Caco-2 (cell line): ENCODE results near the gene AUTS2. TPM values are rescaled to one million over a fixed set of nuclear protein-coding genes. Genes with fewer than 3 reads are reported as not detected.

Source experiments
- BruUV-seq: library from RNA; stranded (reverse); fragments of 400-500 nt; replicated peaks from 2 replicates; lab custom pipeline; 2021; lab: Mats Ljungman, UMichigan
- CTCF ChIA-PET: fragments of 300-600 bp; sonication (Branson Sonifier 250); formaldehyde crosslinking; loops from one replicate; lab custom pipeline; 2022; ENCODE audit warnings: antibody characterized with exemption; lab: Charles Lee
- POLR2A ChIA-PET: fragments of 300-600 bp; sonication (Branson Sonifier 250); formaldehyde crosslinking; loops from one replicate; lab custom pipeline; 2022; ENCODE audit warnings: antibody characterized with exemption; lab: Charles Lee
- DNase-seq, 2 experiments: peaks; one replicate each; pipeline versions ENCODE4 v3.0.0 to v3.0.0-alpha.2; 2020 to 2022
- H3K27me3 ChIP-seq: replicated peaks from 2 replicates; pipeline ENCODE4 v1.6.0; 2011; ENCODE audit warnings: low read length; ENCODE audit not compliant: control insufficient read depth, insufficient read depth
- H3K36me3 ChIP-seq: 2 replicates; pipeline ENCODE4 v1.5.1; 2011; ENCODE audit warnings: low read length; ENCODE audit not compliant: control insufficient read depth, insufficient read depth
- H3K4me1 ChIP-seq: fragments of 250-450 bp; sonication (Bioruptor Pico); 2 replicates; pipeline ENCODE4 v1.5.1; 2020; ENCODE audit warnings: mild to moderate bottlenecking
- H3K4me3 ChIP-seq: 2 replicates; pipeline ENCODE4 v1.5.1; 2011; ENCODE audit warnings: low read depth, mild to moderate bottlenecking, control low read depth, low read length
- H3K9me3 ChIP-seq: fragments of 250-450 bp; sonication (Bioruptor Pico); 2 replicates; pipeline ENCODE4 v1.5.1; 2020; ENCODE audit warnings: mild to moderate bottlenecking, moderate library complexity
- H3K27ac Mint-ChIP-seq: one replicate; pipeline ENCODE4 v1.8.0; 2022; ENCODE audit warnings: mixed read lengths; ENCODE audit not compliant: unreplicated experiment
- H3K27me3 Mint-ChIP-seq: one replicate; pipeline ENCODE4 v1.8.0; 2022; ENCODE audit warnings: mixed read lengths; ENCODE audit not compliant: insufficient read depth, unreplicated experiment
- H3K36me3 Mint-ChIP-seq: one replicate; pipeline ENCODE4 v1.8.0; 2022; ENCODE audit warnings: mild to moderate bottlenecking, mixed read lengths; ENCODE audit not compliant: insufficient read depth, unreplicated experiment
- H3K4me1 Mint-ChIP-seq: one replicate; pipeline ENCODE4 v1.8.0; 2022; ENCODE audit warnings: low read depth, mixed read lengths; ENCODE audit not compliant: unreplicated experiment
- H3K4me3 Mint-ChIP-seq: one replicate; pipeline ENCODE4 v1.8.0; 2022; ENCODE audit warnings: mild to moderate bottlenecking, moderate library complexity, mixed read lengths; ENCODE audit not compliant: unreplicated experiment
- H3K9me3 Mint-ChIP-seq: one replicate; pipeline ENCODE4 v1.8.0; 2022; ENCODE audit warnings: mixed read lengths; ENCODE audit not compliant: unreplicated experiment
- intact Hi-C: fragments of 100-400 bp; cut with micrococcal nuclease; formaldehyde crosslinking; loops from one replicate; pipeline ENCODE4 v1.10.0; 2022; ENCODE audit not compliant: unreplicated experiment
- total RNA-seq: library from RNA; stranded (reverse); gene quantifications from 2 replicates; pipeline ENCODE4 v1.2.3, GENCODE V29; 2022
- TF ChIP-seq, protein P1 (sequence below), 2 experiments: fragments of 200-600 bp in 1 of 2; IDR thresholded peaks; 1 replicate in 1 of 2; 2 replicates in 1 of 2; pipeline versions ENCODE4 v1.5.1 to v1.8.0; 2011 to 2022; ENCODE audit warnings: antibody characterized with exemption in 1 of 2, control low read depth in 1 of 2, inconsistent platforms in 1 of 2, low read depth in 1 of 2, low read length in 1 of 2, mild to moderate bottlenecking in 1 of 2, moderate library complexity in 1 of 2; ENCODE audit not compliant: insufficient read depth in 1 of 2, severe bottlenecking in 1 of 2, unreplicated experiment in 1 of 2

AUTS2 gene
- total RNA-seq, 1 experiment from 2014 or later: 37.1 TPM

DNA sequence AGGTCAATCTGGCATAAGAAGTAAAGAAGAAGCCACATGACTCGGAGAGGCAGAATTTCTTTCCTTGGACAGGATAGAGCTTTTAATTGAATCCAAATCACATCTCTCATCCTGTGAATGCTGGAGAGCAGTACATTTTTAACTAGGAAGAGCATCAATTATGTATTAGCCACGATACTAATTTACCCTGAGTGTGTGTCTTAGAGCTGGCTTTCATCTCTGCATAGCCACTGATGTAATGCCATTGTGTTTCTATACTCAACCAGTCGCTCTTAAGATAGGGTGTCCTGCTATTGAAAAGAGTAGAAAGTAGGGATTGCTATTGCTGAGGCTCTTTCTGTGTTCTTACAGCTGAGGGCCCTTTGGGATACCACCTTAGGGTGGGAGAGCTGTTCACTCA lies 280.3 kb downstream of the AUTS2 start:
- BruUV-seq: no TSS peak
- Mint-ChIP-seq H3K9me3 (no peaks in the 10 kb centered on the region), H3K4me1 (no peaks in the 10 kb centered on the region), H3K27ac (no peak overlapping the region), H3K36me3 (no peaks in the 10 kb centered on the region), H3K4me3 (no peak overlapping the region), H3K27me3 (peaks cover 9% of the 10 kb centered on the region)
- no peaks in the 10 kb centered on the region for H3K36me3 ChIP-seq
- DNase-seq: no peak
- H3K4me3 ChIP-seq: no peak overlapping the region
- ChIA-PET CTCF (no interaction called here), POLR2A (no interaction called here)
- no peaks in the 10 kb centered on the region for H3K9me3 ChIP-seq
- no peaks in the 10 kb centered on the region for H3K27me3 ChIP-seq
- TF ChIP-seq, protein P1, sequence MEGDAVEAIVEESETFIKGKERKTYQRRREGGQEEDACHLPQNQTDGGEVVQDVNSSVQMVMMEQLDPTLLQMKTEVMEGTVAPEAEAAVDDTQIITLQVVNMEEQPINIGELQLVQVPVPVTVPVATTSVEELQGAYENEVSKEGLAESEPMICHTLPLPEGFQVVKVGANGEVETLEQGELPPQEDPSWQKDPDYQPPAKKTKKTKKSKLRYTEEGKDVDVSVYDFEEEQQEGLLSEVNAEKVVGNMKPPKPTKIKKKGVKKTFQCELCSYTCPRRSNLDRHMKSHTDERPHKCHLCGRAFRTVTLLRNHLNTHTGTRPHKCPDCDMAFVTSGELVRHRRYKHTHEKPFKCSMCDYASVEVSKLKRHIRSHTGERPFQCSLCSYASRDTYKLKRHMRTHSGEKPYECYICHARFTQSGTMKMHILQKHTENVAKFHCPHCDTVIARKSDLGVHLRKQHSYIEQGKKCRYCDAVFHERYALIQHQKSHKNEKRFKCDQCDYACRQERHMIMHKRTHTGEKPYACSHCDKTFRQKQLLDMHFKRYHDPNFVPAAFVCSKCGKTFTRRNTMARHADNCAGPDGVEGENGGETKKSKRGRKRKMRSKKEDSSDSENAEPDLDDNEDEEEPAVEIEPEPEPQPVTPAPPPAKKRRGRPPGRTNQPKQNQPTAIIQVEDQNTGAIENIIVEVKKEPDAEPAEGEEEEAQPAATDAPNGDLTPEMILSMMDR (IDR thresholded peaks at IDR 0.05; ENCODE audit: insufficient read depth in 1 of 2, low read depth in 1 of 2, low read length in 1 of 2, severe bottlenecking in 1 of 2, unreplicated experiment in 1 of 2): no peak
- intact Hi-C loops: loop anchor here (10.0 kb wide), 1 partner anchor 74 kb away; no protein-coding TSS in a partner anchor
- no peaks in the 10 kb centered on the region for H3K4me1 ChIP-seq

DNA sequence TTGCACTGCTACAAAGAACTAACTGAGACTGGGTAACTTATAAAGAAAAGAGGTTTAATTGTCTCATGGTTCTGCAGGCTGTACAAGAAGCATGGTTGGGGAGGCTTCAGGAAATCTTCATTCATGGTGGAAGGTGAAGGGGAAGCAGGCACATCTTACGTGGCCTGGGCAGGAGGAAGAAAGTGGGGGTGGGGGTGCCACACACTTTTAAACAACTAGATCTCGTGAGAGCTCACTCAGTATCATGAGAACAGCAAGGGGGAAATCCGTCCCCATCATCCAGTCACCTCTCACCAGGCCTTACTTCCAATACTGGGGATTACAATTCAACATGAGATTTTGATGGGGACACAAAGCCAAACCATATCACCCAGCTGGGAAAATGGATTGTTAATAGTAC lies 281.7 kb downstream of the AUTS2 start:
- Histone ChIP-seq H3K4me3 (no peak overlapping the region), H3K9me3 (no peaks in the 10 kb centered on the region), H3K4me1 (no peaks in the 10 kb centered on the region), H3K27me3 (no peaks in the 10 kb centered on the region), H3K36me3 (no peaks in the 10 kb centered on the region)
- ChIA-PET POLR2A (no interaction called here), CTCF (no interaction called here)
- Mint-ChIP-seq H3K4me3 (no peak overlapping the region), H3K4me1 (no peaks in the 10 kb centered on the region), H3K36me3 (no peaks in the 10 kb centered on the region), H3K27me3 (peaks cover 12% of the 10 kb centered on the region), H3K9me3 (no peaks in the 10 kb centered on the region), H3K27ac (no peak overlapping the region)
- no TSS peak for BruUV-seq
- intact Hi-C loops: loop anchor here (10.0 kb wide), 1 partner anchor 75 kb away; no protein-coding TSS in a partner anchor
- no peak for DNase-seq
- TF ChIP-seq, protein P1 (IDR thresholded peaks at IDR 0.05; ENCODE audit: insufficient read depth in 1 of 2, low read depth in 1 of 2, low read length in 1 of 2, severe bottlenecking in 1 of 2, unreplicated experiment in 1 of 2): no peak

DNA sequence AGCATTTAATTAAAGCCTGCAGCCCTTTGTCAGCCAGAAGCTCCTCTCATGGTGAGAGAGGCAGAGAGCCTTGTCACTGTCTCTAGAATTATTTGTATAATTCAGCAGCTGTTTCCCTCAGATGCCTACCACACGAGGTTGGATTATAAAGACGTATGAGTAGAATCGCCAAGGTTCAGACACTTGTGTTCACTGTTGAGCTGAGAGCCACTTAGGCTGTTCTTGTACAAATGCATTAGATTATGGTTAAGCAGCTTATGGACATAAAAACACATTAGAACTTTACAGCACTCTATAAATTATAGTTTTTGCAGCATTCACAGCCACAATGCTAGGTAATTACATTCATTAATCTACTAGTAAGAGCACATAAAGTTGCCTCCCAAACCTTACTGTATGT lies 282.6 kb downstream of the AUTS2 start:
- ChIA-PET CTCF (no interaction called here), POLR2A (no interaction called here)
- DNase-seq: no peak
- intact Hi-C loops: no loop called here
- Mint-ChIP-seq H3K36me3 (no peaks in the 10 kb centered on the region), H3K4me1 (no peaks in the 10 kb centered on the region), H3K27ac (no peak overlapping the region), H3K27me3 (peaks cover 17% of the 10 kb centered on the region), H3K4me3 (no peak overlapping the region), H3K9me3 (no peaks in the 10 kb centered on the region)
- BruUV-seq: no TSS peak
- no peaks in the 10 kb centered on the region for H3K27me3 ChIP-seq
- no peak overlapping the region for H3K4me3 ChIP-seq
- no peaks in the 10 kb centered on the region for H3K4me1 ChIP-seq
- H3K36me3 ChIP-seq: no peaks in the 10 kb centered on the region
- TF ChIP-seq, protein P1 (IDR thresholded peaks at IDR 0.05; ENCODE audit: insufficient read depth in 1 of 2, low read depth in 1 of 2, low read length in 1 of 2, severe bottlenecking in 1 of 2, unreplicated experiment in 1 of 2): no peak
- no peaks in the 10 kb centered on the region for H3K9me3 ChIP-seq
